NCI-H2029 treated with DMSO at 0.1 percent for 48 hours (cell line): Measurements from ENCODE around the gene GIMAP8.
"Not testable (repeated sequence)": the region's sequence is repeated elsewhere in the genome, so short reads cannot be mapped to it uniquely, and the experiment has no call there.

ENCODE experiments used
- DNase-seq: peaks from one replicate; lab custom pipeline; 2025; lab: John Stamatoyannopoulos, UW

GIMAP8 gene

DNA sequence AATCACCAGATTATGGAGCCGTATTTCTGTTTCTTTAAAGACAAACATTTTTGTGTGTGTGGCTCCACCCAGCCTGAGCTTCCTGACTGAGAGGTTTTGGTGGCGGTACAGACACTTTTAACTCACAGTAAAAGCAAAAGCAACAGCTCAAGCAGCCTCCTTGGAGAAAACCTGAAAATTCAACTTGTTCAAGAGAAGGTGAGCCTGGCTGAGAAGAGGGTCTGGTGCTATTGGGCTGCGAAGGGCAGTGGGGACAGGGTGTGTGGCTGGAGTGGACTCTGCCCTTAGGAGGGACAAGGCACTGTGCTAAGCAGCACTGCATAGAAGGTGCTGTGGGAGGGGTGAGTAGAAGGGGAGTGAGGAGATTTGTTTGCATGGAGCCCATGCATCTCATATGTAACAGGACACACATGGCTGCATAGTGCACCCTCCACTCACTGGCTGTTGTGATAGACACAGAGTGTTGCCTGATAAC, 64.4 kb downstream of the GIMAP8 start, which contains the start of gene GIMAP7:
TSS of gene GIMAP7 (plus strand) at position 125 of the 475 bp plus-strand sequence. CDS start 5,103 bp downstream, outside the sequence.
- no peak for DNase-seq

DNA sequence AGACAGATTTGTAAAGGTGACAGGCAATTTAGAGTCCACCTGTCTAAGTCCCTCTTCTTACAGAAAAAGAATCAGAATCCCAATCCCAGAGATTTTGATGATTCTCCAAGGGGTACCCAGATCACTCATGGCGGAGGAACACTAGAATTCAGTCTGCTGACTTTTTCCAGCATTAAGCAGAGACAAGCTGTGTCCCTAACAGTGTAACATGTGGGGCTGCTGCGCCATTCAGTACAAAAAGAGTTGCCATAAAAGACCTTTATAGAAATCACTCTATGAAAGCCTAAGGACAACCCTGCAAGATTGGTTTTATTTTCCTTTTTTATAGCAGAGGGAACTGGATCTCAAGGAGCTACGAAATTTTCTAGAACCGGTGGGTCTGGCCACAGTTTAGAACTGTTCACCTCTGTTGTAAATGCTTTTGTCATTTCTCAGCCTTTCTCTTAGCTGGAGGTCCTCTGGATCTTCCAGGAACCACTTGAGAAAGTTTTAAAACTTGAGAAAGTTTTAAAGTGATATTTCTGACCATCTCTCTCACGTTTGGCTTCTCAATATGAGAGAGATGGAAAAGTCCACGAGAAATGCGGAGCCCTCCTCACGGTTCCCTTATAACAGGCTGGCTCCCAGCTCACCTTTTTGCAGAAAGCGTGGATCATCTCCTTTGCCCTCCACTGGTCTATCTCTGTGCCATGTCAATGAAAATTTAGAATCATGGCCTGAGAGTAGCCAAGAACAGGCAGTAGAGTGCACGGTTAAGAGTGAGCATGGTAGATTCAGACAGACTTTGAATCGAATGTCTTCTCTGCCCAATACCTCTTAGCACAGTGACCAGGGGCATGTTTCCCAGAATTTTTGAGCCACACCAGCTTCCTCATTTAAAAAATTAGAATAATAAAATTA, 65.1 kb downstream of the GIMAP8 start:
- no peak for DNase-seq

DNA sequence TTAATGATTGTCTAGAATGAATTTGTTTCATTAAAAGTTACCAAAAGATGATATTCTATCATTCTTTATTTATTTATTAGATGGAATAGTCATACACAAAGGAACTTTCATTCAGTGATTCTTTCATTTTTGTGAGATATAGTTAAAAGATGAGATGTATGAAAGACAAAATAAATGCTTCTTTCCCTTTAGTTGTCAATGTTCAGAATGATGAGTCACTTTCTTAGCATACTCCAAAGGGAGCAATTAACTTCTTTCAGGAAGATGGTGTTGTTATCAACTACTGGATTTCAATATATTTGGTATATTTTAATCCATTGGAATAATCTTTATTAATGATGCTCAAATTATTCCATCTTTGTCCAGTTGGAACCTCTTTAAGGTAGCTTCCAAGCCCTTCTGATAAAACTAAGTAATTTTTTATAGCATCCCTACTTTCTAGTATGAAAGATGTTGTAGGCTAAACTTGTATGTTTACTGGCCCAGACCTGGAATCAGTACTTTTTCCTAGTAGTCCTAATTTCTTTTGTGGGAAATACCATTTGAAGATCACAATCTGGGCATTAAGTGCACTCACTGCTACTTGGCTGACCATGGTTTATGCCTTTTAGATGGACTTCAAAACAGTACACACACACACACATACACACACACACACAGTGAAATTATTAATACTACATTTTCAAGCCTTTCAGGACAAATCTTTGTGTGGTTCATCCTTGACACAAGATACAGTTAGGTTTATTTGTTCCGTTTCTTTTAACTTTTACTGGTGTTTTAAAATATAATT, 66.7 kb downstream of the GIMAP8 start:
- no peak for DNase-seq

DNA sequence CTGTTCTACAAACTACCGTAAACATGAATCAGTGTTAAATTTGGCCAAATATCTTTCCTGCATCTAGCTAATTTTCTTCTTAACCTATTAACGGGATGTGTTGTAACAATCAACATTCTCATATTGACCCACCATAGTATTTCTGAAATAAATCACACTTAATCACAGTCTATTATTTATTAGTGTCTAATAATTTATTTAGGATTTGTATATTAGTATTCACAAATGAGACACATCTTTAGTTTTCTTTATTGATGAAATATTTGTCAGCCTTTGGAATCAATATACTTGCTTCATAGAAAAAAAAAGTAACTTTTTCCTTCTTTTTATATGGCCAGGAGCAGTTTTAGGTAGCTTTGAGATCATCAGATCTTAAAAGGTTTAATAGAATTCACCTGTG, 68.9 kb downstream of the GIMAP8 start:
- no peak for DNase-seq

DNA sequence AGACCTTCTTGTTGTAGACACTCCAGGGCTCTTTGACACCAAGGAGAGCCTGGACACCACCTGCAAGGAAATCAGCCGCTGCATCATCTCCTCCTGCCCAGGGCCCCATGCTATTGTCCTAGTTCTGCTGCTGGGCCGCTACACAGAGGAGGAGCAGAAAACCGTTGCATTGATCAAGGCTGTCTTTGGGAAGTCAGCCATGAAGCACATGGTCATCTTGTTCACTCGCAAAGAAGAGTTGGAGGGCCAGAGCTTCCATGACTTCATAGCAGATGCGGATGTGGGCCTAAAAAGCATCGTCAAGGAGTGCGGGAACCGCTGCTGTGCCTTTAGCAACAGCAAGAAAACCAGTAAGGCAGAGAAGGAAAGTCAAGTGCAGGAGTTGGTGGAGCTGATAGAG, 69.7 kb downstream of the GIMAP8 start:
- no peak for DNase-seq

DNA sequence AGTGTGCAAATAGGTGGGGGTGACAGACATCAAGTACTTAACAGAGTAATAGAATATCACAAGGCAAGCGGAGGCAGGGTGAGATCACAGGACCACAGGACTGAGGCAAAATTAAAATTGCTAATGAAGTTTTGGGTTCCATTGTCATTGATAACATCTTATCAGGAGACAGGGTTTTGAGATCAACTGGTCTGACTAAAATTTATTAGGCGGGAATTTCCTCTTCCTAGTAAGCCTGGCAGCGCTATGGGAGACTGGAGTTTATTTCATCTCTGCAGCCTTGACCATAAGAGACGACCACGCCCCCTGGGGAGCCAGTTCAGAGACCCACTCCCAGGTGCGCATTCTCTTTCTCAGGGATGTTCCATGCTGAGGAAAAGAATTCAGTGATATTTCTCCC, 72.5 kb downstream of the GIMAP8 start:
- not testable (repeated sequence) for DNase-seq

DNA sequence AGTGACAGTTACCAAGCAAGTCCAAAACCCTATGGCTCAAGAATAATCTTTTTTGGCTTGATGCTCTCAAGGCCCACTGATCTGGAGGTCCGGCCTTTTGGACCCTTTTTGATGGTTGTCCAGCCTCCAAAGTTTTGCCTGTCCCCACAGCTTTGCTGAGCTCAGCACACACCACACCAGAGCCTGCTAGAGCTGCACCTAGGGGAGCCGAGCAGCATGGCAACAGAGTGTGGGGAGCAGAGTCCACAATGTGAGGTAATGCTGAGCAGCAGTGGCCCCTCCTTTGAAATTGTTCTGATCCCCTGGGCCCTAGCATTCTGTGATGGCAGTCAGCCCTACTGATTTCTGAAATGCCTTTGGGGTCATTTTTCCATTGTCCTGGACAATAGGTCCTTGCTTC, 73.6 kb downstream of the GIMAP8 start:
- DNase-seq, result no peak
